ENCODE measurements around the gene GPATCH1.
A peak's percentile ranks its signal among the peaks of the same experiment; 100 is the strongest.
"Not testable (repeated sequence)": the region's sequence is repeated elsewhere in the genome, so short reads cannot be mapped to it uniquely, and the experiment has no call there.

The GPATCH1 gene

GRCh38 chr19:33163481-33163880 lies 82.5 kb downstream of the GPATCH1 start:
- no peak for DNase-seq

GRCh38 chr19:33166037-33166436 lies 85.1 kb downstream of the GPATCH1 start:
- not testable (repeated sequence) for DNase-seq

- DNase-seq: no peak
These were observed 86.5 kb downstream of the GPATCH1 start for GRCh38 chr19:33167438-33167837.

- no peak for DNase-seq
These were observed 87.5 kb downstream of the GPATCH1 start for GRCh38 chr19:33168528-33168927.

- DNase-seq: no peak
These were observed 90.3 kb downstream of the GPATCH1 start for GRCh38 chr19:33171222-33171795.

- DNase-seq: no peak
These were observed 91.0 kb downstream of the GPATCH1 start for GRCh38 chr19:33171916-33172359.

- DNase-seq: no peak
These were observed 93.2 kb downstream of the GPATCH1 start for GRCh38 chr19:33174186-33174585.

GRCh38 chr19:33175156-33175782 lies 94.3 kb downstream of the GPATCH1 start:
- DNase-seq: no peak

GRCh38 chr19:33175886-33176669 lies 95.1 kb downstream of the GPATCH1 start:
- DNase-seq: peak; percentile 25

- DNase-seq: peak; percentile 99
These were observed 95.9 kb downstream of the GPATCH1 start for GRCh38 chr19:33176670-33177416.

GRCh38 chr19:33177417-33177979 lies 96.5 kb downstream of the GPATCH1 start:
- DNase-seq: no peak
